GM18861 (cell line): Measurements from ENCODE around the gene LIMS3.
"Not testable (repeated sequence)": the region's sequence is repeated elsewhere in the genome, so short reads cannot be mapped to it uniquely, and the experiment has no call there.

Source experiments
- ATAC-seq: cut with Tn5 transposase; IDR thresholded peaks from one replicate; pipeline ENCODE4 v1.9.1; 2021; ENCODE audit not compliant: unreplicated experiment

The LIMS3 gene

GRCh38 chr2:109924481-109924880 is 26.0 kb downstream of the LIMS3 start:
- not testable (repeated sequence) for ATAC-seq

GRCh38 chr2:109927803-109928202 is 29.3 kb downstream of the LIMS3 start:
- not testable (repeated sequence) for ATAC-seq

GRCh38 chr2:109929222-109929621 is 30.7 kb downstream of the LIMS3 start:
- not testable (repeated sequence) for ATAC-seq

GRCh38 chr2:109936534-109936933 is 38.0 kb downstream of the LIMS3 start:
- not testable (repeated sequence) for ATAC-seq

GRCh38 chr2:109945362-109945761 is 46.9 kb downstream of the LIMS3 start:
- ATAC-seq = not testable (repeated sequence)

- ATAC-seq = not testable (repeated sequence)
Observed at GRCh38 chr2:109947262-109947958, 48.9 kb downstream of the LIMS3 start.

GRCh38 chr2:109947959-109948520 is 49.6 kb downstream of the LIMS3 start:
- not testable (repeated sequence) for ATAC-seq

GRCh38 chr2:109950146-109950843 is 51.8 kb downstream of the LIMS3 start:
- not testable (repeated sequence) for ATAC-seq

GRCh38 chr2:109963942-109964341 is 65.5 kb downstream of the LIMS3 start:
- ATAC-seq = not testable (repeated sequence)

GRCh38 chr2:109965482-109965881 is 67.0 kb downstream of the LIMS3 start:
- not testable (repeated sequence) for ATAC-seq

GRCh38 chr2:109966107-109966736 is 67.7 kb downstream of the LIMS3 start:
- ATAC-seq = not testable (repeated sequence)

GRCh38 chr2:109966858-109967257 is 68.4 kb downstream of the LIMS3 start:
- ATAC-seq = not testable (repeated sequence)

GRCh38 chr2:109969864-109970263 is 71.4 kb downstream of the LIMS3 start:
- not testable (repeated sequence) for ATAC-seq

GRCh38 chr2:109971710-109972109 is 73.2 kb downstream of the LIMS3 start:
- ATAC-seq = not testable (repeated sequence)
